GM12874 (cell line): Measurements from ENCODE around the gene CDC42EP1.

Experiments used
- CTCF ChIP-seq: IDR thresholded peaks from 2 replicates; pipeline ENCODE4 v1.5.1; 2011; ENCODE audit warnings: low read depth, mild to moderate bottlenecking, control low read depth, low read length, moderate library complexity; ENCODE audit not compliant: insufficient read depth

Gene CDC42EP1

GRCh38 chr22:37610480-37611129 lies 50.3 kb downstream of the CDC42EP1 start:
- no peak for TF ChIP-seq CTCF

GRCh38 chr22:37611207-37611606 lies 50.9 kb downstream of the CDC42EP1 start:
- no peak for TF ChIP-seq CTCF

GRCh38 chr22:37616201-37617083 lies 56.2 kb downstream of the CDC42EP1 start:
- no peak for TF ChIP-seq CTCF

- TF ChIP-seq CTCF: no peak
Observed at GRCh38 chr22:37617431-37617830, 57.2 kb downstream of the CDC42EP1 start.

- no peak for TF ChIP-seq CTCF
Observed at GRCh38 chr22:37618072-37618656, 57.9 kb downstream of the CDC42EP1 start.

GRCh38 chr22:37618674-37619073 lies 58.4 kb downstream of the CDC42EP1 start:
- TF ChIP-seq CTCF: no peak
